DND-41 (cell line): Measurements from ENCODE around the gene IRF5.

ENCODE experiments used
- ATAC-seq: fragments of 200-7000 bp; cut with Tn5 transposase; 3 replicates; pipeline ENCODE4 v1.9.1; 2021; ENCODE audit warnings: low read depth; ENCODE audit not compliant: insufficient read depth
- DNase-seq: peaks from one replicate; pipeline ENCODE4 v3.0.0-alpha.2; 2020
- H2AFZ ChIP-seq: 2 replicates; pipeline ENCODE4 v1.6.0; 2012; ENCODE audit warnings: low read depth, low read length
- H3K27ac ChIP-seq: 2 replicates; pipeline ENCODE4 v1.5.1; 2012; ENCODE audit warnings: low read length, inconsistent platforms
- H3K27me3 ChIP-seq: fragments of 200-600 bp; sonication (generic); 2 replicates; pipeline ENCODE4 v1.6.0; 2012; ENCODE audit warnings: low read length, mild to moderate bottlenecking, inconsistent platforms; ENCODE audit not compliant: insufficient read depth, poor library complexity
- H3K36me3 ChIP-seq: 2 replicates; pipeline ENCODE4 v1.5.1; 2012; ENCODE audit warnings: low read length, inconsistent platforms; ENCODE audit not compliant: insufficient read depth
- H3K4me1 ChIP-seq: 2 replicates; pipeline ENCODE4 v1.5.1; 2012; ENCODE audit warnings: mild to moderate bottlenecking, low read length; ENCODE audit not compliant: insufficient read depth
- H3K4me2 ChIP-seq: 2 replicates; pipeline ENCODE4 v1.6.0; 2012; ENCODE audit warnings: mild to moderate bottlenecking, moderate library complexity, low read length, inconsistent platforms; ENCODE audit not compliant: insufficient read depth
- H3K4me3 ChIP-seq, 2 experiments: fragments of 200-600 bp in 1 of 2; shearing (Covaris generic) in 1 of 2; 2 replicates each; pipeline ENCODE4 v1.5.1; 2012 to 2016; ENCODE audit warnings: inconsistent platforms in 2 of 2, low read length in 2 of 2, mild to moderate bottlenecking in 2 of 2, low read depth in 1 of 2, moderate library complexity in 1 of 2
- H3K79me2 ChIP-seq: 2 replicates; pipeline ENCODE4 v1.6.0; 2012; ENCODE audit warnings: low read length, inconsistent platforms; ENCODE audit not compliant: insufficient read depth
- H3K9ac ChIP-seq: 2 replicates; pipeline ENCODE4 v1.6.0; 2012; ENCODE audit warnings: low read depth, mild to moderate bottlenecking, inconsistent platforms, low read length, moderate library complexity
- H3K9me3 ChIP-seq: 2 replicates; pipeline ENCODE4 v1.5.1; 2012; ENCODE audit warnings: low read length, moderate library complexity, mild to moderate bottlenecking, inconsistent platforms; ENCODE audit not compliant: insufficient read depth, severe bottlenecking
- H4K20me1 ChIP-seq: 2 replicates; pipeline ENCODE4 v1.6.0; 2012; ENCODE audit warnings: low read length; ENCODE audit not compliant: insufficient read depth
- EZH2 ChIP-seq: IDR thresholded peaks from 3 replicates; pipeline ENCODE4 v1.6.1; 2012; ENCODE audit warnings: borderline replicate concordance, low read depth, mild to moderate bottlenecking, moderate library complexity, low read length, inconsistent platforms; ENCODE audit not compliant: severe bottlenecking
- TF ChIP-seq, protein P1 (sequence below): IDR thresholded peaks from 2 replicates; pipeline ENCODE4 v1.5.1; 2012; ENCODE audit warnings: borderline replicate concordance, low read length, moderate library complexity, mild to moderate bottlenecking; ENCODE audit not compliant: poor library complexity, severe bottlenecking; ENCODE audit errors: extremely low read depth

Gene IRF5

DNA sequence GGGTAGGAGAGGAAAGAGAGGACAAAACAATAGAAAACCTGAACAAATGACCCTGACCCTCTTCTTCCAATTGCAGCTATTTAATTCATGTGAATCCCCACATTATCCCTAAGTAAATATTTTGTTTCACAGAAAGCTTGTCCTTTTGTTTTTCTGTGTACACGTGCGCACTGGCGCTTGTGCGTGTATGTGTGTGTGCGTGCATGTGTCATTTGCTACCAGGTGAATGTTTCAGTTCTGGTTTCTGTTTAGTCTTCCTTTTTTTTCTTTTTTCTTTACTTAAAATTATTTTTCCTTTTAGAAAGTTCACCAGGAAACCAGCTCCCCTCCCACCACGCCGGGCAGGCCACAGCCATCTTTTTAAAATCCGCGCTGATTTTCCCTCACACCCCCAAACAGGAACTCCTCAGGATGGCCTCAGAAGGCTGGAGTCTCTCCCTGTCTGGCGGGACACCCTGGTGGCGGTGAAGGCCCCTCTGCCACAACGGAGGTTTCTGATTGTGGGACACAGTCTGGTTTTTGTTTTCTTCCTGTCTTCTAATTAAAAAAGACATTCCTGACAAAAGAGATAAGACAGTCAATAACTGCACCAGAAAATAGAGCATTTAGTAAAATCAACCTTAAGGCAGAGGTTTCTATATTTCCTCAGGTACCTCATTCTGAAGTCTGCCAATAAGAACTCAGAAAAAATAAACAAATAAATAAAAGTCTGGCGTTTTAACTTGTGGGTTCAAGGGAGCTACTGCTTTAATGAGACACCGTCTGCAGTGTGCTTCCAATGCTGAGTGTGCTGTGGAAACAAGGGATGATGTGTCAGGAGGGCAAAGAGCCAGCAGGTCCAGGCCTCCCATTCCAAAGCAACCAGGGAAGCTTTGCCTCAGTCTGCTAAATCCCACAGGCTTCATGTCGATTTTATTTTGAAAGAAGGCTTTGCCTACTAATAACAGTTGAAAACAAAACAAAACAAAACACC, 17.4 kb downstream of the IRF5 start:
- Histone ChIP-seq H3K27ac (no peak overlapping the region), H4K20me1 (no peaks in the 10 kb centered on the region), H2AFZ (no peak overlapping the region), H3K79me2 (no peaks in the 10 kb centered on the region), H3K4me2 (no peak overlapping the region), H3K9me3 (no peaks in the 10 kb centered on the region), H3K9ac (no peak overlapping the region), H3K4me3 (no peak overlapping the region), H3K27me3 (no peaks in the 10 kb centered on the region), H3K4me1 (no peaks in the 10 kb centered on the region), H3K36me3 (peaks cover 83% of the 10 kb centered on the region)
- ATAC-seq, result no peak
- DNase-seq, result no peak
- TF ChIP-seq EZH2, result no peak

DNA sequence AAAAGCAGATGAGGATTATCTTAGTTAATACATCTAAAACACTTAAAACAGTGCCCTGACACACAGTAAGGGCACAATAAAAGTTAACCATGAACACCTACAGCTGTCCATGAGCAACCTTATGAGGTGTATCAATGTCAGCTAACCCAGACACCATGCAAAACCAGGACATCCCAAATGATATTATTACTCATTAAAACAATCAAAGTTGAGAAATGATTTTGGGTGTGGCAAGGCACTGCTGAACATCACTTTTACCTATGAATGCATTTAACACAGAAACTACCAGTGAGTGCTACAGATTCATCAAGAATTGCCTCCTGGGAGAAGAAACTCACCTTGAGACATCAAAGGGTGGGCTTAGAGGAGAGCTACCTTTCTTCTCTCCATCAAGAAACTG, 18.3 kb downstream of the IRF5 start:
- Histone ChIP-seq H3K9ac (no peak overlapping the region), H3K79me2 (no peaks in the 10 kb centered on the region), H3K4me2 (no peak overlapping the region), H2AFZ (no peak overlapping the region), H3K27ac (no peak overlapping the region), H3K4me3 (no peak overlapping the region), H4K20me1 (no peaks in the 10 kb centered on the region), H3K27me3 (no peaks in the 10 kb centered on the region), H3K36me3 (peaks cover 86% of the 10 kb centered on the region), H3K4me1 (no peaks in the 10 kb centered on the region), H3K9me3 (no peaks in the 10 kb centered on the region)
- no peak for TF ChIP-seq EZH2
- TF ChIP-seq, protein P1, sequence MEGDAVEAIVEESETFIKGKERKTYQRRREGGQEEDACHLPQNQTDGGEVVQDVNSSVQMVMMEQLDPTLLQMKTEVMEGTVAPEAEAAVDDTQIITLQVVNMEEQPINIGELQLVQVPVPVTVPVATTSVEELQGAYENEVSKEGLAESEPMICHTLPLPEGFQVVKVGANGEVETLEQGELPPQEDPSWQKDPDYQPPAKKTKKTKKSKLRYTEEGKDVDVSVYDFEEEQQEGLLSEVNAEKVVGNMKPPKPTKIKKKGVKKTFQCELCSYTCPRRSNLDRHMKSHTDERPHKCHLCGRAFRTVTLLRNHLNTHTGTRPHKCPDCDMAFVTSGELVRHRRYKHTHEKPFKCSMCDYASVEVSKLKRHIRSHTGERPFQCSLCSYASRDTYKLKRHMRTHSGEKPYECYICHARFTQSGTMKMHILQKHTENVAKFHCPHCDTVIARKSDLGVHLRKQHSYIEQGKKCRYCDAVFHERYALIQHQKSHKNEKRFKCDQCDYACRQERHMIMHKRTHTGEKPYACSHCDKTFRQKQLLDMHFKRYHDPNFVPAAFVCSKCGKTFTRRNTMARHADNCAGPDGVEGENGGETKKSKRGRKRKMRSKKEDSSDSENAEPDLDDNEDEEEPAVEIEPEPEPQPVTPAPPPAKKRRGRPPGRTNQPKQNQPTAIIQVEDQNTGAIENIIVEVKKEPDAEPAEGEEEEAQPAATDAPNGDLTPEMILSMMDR, result no peak
- no peak for DNase-seq
- ATAC-seq, result no peak

DNA sequence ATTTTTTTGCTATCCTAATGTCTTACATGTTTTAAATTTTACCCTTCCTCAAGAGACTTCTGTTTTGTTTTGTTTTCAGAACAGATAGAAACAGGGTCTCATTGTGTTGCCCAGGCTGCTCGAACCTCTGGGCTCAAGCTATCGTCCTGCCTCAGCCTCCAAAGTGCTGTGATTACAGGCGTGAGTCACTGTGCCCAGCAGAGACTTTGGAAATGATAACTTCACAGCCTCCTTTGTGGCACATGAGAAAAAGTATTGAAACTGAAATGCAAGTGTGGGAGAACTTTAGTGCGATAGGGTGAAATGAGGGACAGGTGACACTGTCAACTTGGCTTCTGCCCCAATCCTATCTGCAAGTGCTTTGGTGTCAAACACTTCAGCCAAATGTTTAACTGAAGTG, 21.6 kb downstream of the IRF5 start:
- no peak overlapping the region for H3K27ac ChIP-seq
- H3K36me3 ChIP-seq, result peaks cover 85% of the 10 kb centered on the region

More for the DNA sequence above, 21.6 kb downstream of the IRF5 start:
- Histone ChIP-seq H3K9ac (no peak overlapping the region), H3K9me3 (no peaks in the 10 kb centered on the region), H3K79me2 (no peaks in the 10 kb centered on the region), H3K4me1 (no peaks in the 10 kb centered on the region), H3K27me3 (no peaks in the 10 kb centered on the region), H3K4me2 (no peak overlapping the region), H2AFZ (no peak overlapping the region), H3K4me3 (no peak overlapping the region), H4K20me1 (no peaks in the 10 kb centered on the region)
- ATAC-seq, result no peak
- no peak for DNase-seq
- TF ChIP-seq EZH2, result no peak
- TF ChIP-seq, protein P1, result no peak
